CD14-positive monocyte (primary cell): ENCODE measurements around the gene ERO1B. TPM values are rescaled to one million over a fixed set of nuclear protein-coding genes. Genes with fewer than 3 reads are reported as not detected.

Experiments used
- DNase-seq, 3 donors: peaks; one replicate each; pipeline ENCODE4 v3.0.0-alpha.2; 2011 to 2022
- H2AFZ ChIP-seq: 2 replicates; pipeline ENCODE4 v1.6.0; 2012; ENCODE audit warnings: mild to moderate bottlenecking, low read depth, low read length, inconsistent platforms; ENCODE audit not compliant: insufficient read depth, poor library complexity, severe bottlenecking
- H3K27ac ChIP-seq, 2 donors: 1 replicate in 1 of 2; 2 replicates in 1 of 2; pipeline ENCODE4 v1.5.1; 2012 to 2013; ENCODE audit warnings: low read length in 2 of 2, control low read depth in 1 of 2, inconsistent platforms in 1 of 2, low read depth in 1 of 2, mild to moderate bottlenecking in 1 of 2
- H3K27me3 ChIP-seq, 2 donors: one replicate each; pipeline versions ENCODE4 v1.6.0 to v1.6.1; 2011 to 2013; ENCODE audit warnings: low read length in 2 of 2; ENCODE audit not compliant: control insufficient read depth in 2 of 2, insufficient read depth in 2 of 2
- H3K36me3 ChIP-seq, 2 donors: replicated peaks in 1 of 2; 1 replicate in 1 of 2; 2 replicates in 1 of 2; pipeline versions ENCODE4 v1.5.1 to v1.6.1; 2012 to 2013; ENCODE audit warnings: low read length in 2 of 2, control low read depth in 1 of 2, inconsistent platforms in 1 of 2, mild to moderate bottlenecking in 1 of 2; ENCODE audit not compliant: insufficient read depth in 2 of 2, control insufficient read depth in 1 of 2
- H3K4me1 ChIP-seq, 2 donors: 1 replicate in 1 of 2; 2 replicates in 1 of 2; pipeline versions ENCODE4 v1.5.1 to v1.6.1; 2012 to 2013; ENCODE audit warnings: low read length in 2 of 2, control low read depth in 1 of 2, inconsistent platforms in 1 of 2, mild to moderate bottlenecking in 1 of 2, moderate library complexity in 1 of 2; ENCODE audit not compliant: insufficient read depth in 2 of 2, control insufficient read depth in 1 of 2
- H3K4me2 ChIP-seq: replicated peaks from 2 replicates; pipeline ENCODE3; 2012; ENCODE audit warnings: low read length, moderate library complexity, mild to moderate bottlenecking; ENCODE audit not compliant: poor library complexity, severe bottlenecking; ENCODE audit errors: extremely low read depth
- H3K4me3 ChIP-seq, 3 experiments: fragments of 200-600 bp in 1 of 3; sonication (generic) in 1 of 3; replicated peaks in 1 of 3; 1 replicate in 2 of 3; 2 replicates in 1 of 3; pipeline ENCODE4 v1.5.1; 2011 to 2013; ENCODE audit warnings: low read length in 3 of 3, mild to moderate bottlenecking in 3 of 3, control low read depth in 2 of 3, low read depth in 2 of 3, inconsistent platforms in 1 of 3, moderate library complexity in 1 of 3
- H3K79me2 ChIP-seq: 2 replicates; pipeline ENCODE4 v1.6.0; 2012; ENCODE audit warnings: mild to moderate bottlenecking, control low read depth, inconsistent platforms, low read length, moderate library complexity; ENCODE audit not compliant: insufficient read depth
- H3K9ac ChIP-seq: 2 replicates; pipeline ENCODE4 v1.6.0; 2017; ENCODE audit warnings: low read length, mild to moderate bottlenecking; ENCODE audit not compliant: insufficient read depth, poor library complexity, severe bottlenecking
- H3K9me3 ChIP-seq, 2 donors: replicated peaks in 1 of 2; 1 replicate in 1 of 2; 2 replicates in 1 of 2; pipeline versions ENCODE4 v1.5.1 to v1.6.1; 2012 to 2013; ENCODE audit warnings: low read length in 2 of 2, control low read depth in 1 of 2; ENCODE audit not compliant: control insufficient read depth in 1 of 2, insufficient read depth in 1 of 2
- H4K20me1 ChIP-seq: 2 replicates; pipeline ENCODE4 v1.6.0; 2012; ENCODE audit warnings: mild to moderate bottlenecking, low read length, control low read depth, moderate library complexity; ENCODE audit not compliant: insufficient read depth
- H3K27ac Mint-ChIP-seq, 7 donors: one replicate each; pipeline ENCODE4 v1.8.0; 2020; ENCODE audit warnings: mild to moderate bottlenecking in 7 of 7, mixed read lengths in 7 of 7, moderate library complexity in 6 of 7, inconsistent platforms in 2 of 7
- H3K27me3 Mint-ChIP-seq, 3 donors: one replicate each; pipeline ENCODE4 v1.8.0; 2021 to 2022; ENCODE audit warnings: low read depth in 3 of 3, mild to moderate bottlenecking in 3 of 3, mixed read lengths in 3 of 3, moderate library complexity in 3 of 3, inconsistent platforms in 1 of 3
- H3K36me3 Mint-ChIP-seq, 2 donors: one replicate each; pipeline ENCODE4 v1.8.0; 2020; ENCODE audit warnings: mixed read lengths in 2 of 2, inconsistent platforms in 1 of 2, mild to moderate bottlenecking in 1 of 2
- H3K4me1 Mint-ChIP-seq: one replicate; pipeline ENCODE4 v1.8.0; 2020; ENCODE audit warnings: mild to moderate bottlenecking, mixed read lengths
- H3K4me3 Mint-ChIP-seq, 2 donors: one replicate each; pipeline ENCODE4 v1.8.0; 2020; ENCODE audit warnings: mild to moderate bottlenecking in 2 of 2, mixed read lengths in 2 of 2, moderate library complexity in 1 of 2
- H3K9me3 Mint-ChIP-seq, 7 donors: one replicate each; pipeline ENCODE4 v1.8.0; 2020 to 2022; ENCODE audit warnings: mixed read lengths in 7 of 7, mild to moderate bottlenecking in 6 of 7, moderate library complexity in 6 of 7, inconsistent platforms in 2 of 7
- WGBS: methylation state at CpG from one replicate; pipeline ENCODE4 v1.1.5; 2013; ENCODE audit warnings: missing lambda C conversion rate; ENCODE audit not compliant: insufficient coverage; 5-methylcytosine and 5-hydroxymethylcytosine counted together
- intact Hi-C, 2 donors: fragments of 100-400 bp; cut with micrococcal nuclease; formaldehyde crosslinking; loops; one replicate each; pipeline versions ENCODE4 v1.15.0 to v1.15.1; 2023
- polyA plus RNA-seq, 3 donors: library from polyadenylated mRNA; depleted of rRNA in 1 of 3; unstranded in 2 of 3; stranded (reverse) in 1 of 3; fragments of 300-500 nt in 2 of 3; fragments of >200 nt in 1 of 3; fragmentation: Illumina TruSeq in 2 of 3; gene quantifications; 1 replicate in 2 of 3; 2 replicates in 1 of 3; pipeline ENCODE4 v1.2.3, GENCODE V29; 2012 to 2021
- TF ChIP-seq, protein P1 (sequence below): fragments of 200-600 bp; IDR thresholded peaks from one replicate; pipeline ENCODE4 v1.8.0; 2022; ENCODE audit warnings: antibody characterized with exemption, mild to moderate bottlenecking

Gene ERO1B
- polyA plus RNA-seq, 3 donors: 2.7 to 4.2 (median 3.2) TPM

DNA sequence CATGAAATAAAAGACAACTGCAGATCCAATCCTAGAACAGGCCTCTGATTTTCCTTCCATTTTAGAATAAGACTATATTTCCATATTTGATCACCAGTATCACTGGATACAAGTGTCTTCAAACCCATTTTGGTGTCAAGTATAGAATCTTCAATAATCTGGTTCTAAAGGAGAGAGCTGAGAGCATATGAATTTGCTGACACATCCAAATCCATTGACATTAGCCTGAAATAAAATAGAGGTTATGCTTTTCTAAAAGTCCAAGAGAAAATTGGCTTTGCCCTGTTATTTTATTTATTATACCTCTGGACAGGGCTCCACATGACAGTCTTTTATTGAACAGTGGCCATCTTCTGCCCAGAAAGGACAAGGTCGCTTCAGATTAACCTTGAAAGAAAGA, 28.6 kb downstream of the ERO1B start:
- H4K20me1 ChIP-seq: no peaks in the 10 kb centered on the region
- Mint-ChIP-seq H3K9me3 (peaks cover 8 to 12% (median 9%) of the 10 kb centered on the region in 7 donors), H3K4me3 (no peak overlapping the region), H3K4me1 (peaks cover 7% of the 10 kb centered on the region), H3K27me3 (peaks cover 0 to 2% (median 0%) of the 10 kb centered on the region in 3 donors), H3K27ac (no peak overlapping the region), H3K36me3 (peaks cover 29 to 36% of the 10 kb centered on the region in 2 donors)
- peak overlapping the region in 1 of 2 donors; percentile 23 for H3K27ac ChIP-seq
- DNase-seq: no peak
- H3K4me1 ChIP-seq: no peaks in the 10 kb centered on the region
- peaks cover 0 to 28% of the 10 kb centered on the region in 2 donors for H3K36me3 ChIP-seq
- TF ChIP-seq, protein P1, sequence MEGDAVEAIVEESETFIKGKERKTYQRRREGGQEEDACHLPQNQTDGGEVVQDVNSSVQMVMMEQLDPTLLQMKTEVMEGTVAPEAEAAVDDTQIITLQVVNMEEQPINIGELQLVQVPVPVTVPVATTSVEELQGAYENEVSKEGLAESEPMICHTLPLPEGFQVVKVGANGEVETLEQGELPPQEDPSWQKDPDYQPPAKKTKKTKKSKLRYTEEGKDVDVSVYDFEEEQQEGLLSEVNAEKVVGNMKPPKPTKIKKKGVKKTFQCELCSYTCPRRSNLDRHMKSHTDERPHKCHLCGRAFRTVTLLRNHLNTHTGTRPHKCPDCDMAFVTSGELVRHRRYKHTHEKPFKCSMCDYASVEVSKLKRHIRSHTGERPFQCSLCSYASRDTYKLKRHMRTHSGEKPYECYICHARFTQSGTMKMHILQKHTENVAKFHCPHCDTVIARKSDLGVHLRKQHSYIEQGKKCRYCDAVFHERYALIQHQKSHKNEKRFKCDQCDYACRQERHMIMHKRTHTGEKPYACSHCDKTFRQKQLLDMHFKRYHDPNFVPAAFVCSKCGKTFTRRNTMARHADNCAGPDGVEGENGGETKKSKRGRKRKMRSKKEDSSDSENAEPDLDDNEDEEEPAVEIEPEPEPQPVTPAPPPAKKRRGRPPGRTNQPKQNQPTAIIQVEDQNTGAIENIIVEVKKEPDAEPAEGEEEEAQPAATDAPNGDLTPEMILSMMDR: no peak
- H3K79me2 ChIP-seq: no peaks in the 10 kb centered on the region
- H3K4me2 ChIP-seq: no peak overlapping the region
- no peak overlapping the region for H3K4me3 ChIP-seq
- peaks cover 0 to 6% of the 10 kb centered on the region in 2 donors for H3K9me3 ChIP-seq
- WGBS: no CpG with 5 or more reads among the region's 1 CpG
- no peak overlapping the region for H2AFZ ChIP-seq
- intact Hi-C loops: no loop called here
- H3K27me3 ChIP-seq: no peaks in the 10 kb centered on the region
- H3K9ac ChIP-seq: no peak overlapping the region

DNA sequence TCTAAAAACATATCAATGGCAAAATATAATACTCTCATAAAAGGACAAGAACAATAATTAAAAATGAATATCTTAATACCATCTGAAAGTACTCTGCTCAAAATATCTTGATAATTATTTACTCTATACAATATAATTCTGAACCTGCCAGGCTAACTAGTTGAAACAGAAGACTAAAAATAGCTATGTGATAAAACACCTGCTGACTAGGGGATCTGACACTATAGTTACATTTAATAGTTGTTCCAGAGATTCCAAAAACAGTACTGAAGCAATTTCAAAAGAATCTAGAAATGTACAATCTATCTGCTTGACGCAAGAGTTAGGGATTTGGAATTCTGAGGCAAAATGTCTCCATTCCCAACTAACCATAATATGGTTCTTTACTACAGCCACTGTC, 30.2 kb downstream of the ERO1B start:
- H3K9me3 ChIP-seq: no peaks in the 10 kb centered on the region
- peaks cover 0 to 16% of the 10 kb centered on the region in 2 donors for H3K36me3 ChIP-seq
- Mint-ChIP-seq H3K9me3 (peaks cover 0 to 2% (median 0%) of the 10 kb centered on the region in 7 donors), H3K36me3 (peaks cover 26 to 29% of the 10 kb centered on the region in 2 donors), H3K4me1 (peaks cover 7% of the 10 kb centered on the region), H3K4me3 (no peak overlapping the region), H3K27ac (no peak overlapping the region), H3K27me3 (peaks cover 0 to 2% (median 0%) of the 10 kb centered on the region in 3 donors)
- no peak for DNase-seq
- H3K27me3 ChIP-seq: no peaks in the 10 kb centered on the region
- H3K79me2 ChIP-seq: no peaks in the 10 kb centered on the region
- H2AFZ ChIP-seq: no peak overlapping the region
- no CpG with 5 or more reads among the region's 1 CpG for WGBS
- no peak overlapping the region for H3K4me3 ChIP-seq
- H4K20me1 ChIP-seq: no peaks in the 10 kb centered on the region
- no peak overlapping the region for H3K27ac ChIP-seq
- H3K4me2 ChIP-seq: no peak overlapping the region
- TF ChIP-seq, protein P1: no peak
- no peaks in the 10 kb centered on the region for H3K4me1 ChIP-seq
- intact Hi-C loops: no loop called here
- H3K9ac ChIP-seq: no peak overlapping the region
